Kidney (tissue), 14 donors: ENCODE data around the gene ACAD9. TPM values are rescaled to one million over a fixed set of nuclear protein-coding genes. Genes with fewer than 3 reads are reported as not detected.
"Not testable (repeated sequence)": the region's sequence is repeated elsewhere in the genome, so short reads cannot be mapped to it uniquely, and the experiment has no call there.

Experiments
- DNase-seq, 5 donors: peaks; one replicate each; pipeline ENCODE4 v3.0.0-alpha.2; 2013 to 2020
- FAIRE-seq: peaks from 2 replicates; lab custom pipeline; 2012; peaks lifted over from hg19 to GRCh38; lab: Jason Lieb, UNC
- H3K27ac ChIP-seq, 2 donors: one replicate each; pipeline ENCODE4 v1.7.0; 2013; ENCODE audit warnings: low read depth in 2 of 2, low read length in 2 of 2, inconsistent platforms in 1 of 2
- H3K27me3 ChIP-seq: one replicate; pipeline ENCODE4 v1.7.1; 2013; ENCODE audit warnings: low read length, inconsistent platforms; ENCODE audit not compliant: control insufficient read depth, insufficient read depth
- H3K36me3 ChIP-seq, 3 donors: one replicate each; pipeline versions ENCODE4 v1.7.0 to v1.7.1; 2013; ENCODE audit warnings: low read length in 3 of 3, control low read depth in 1 of 3, inconsistent platforms in 1 of 3; ENCODE audit not compliant: insufficient read depth in 3 of 3, control insufficient read depth in 2 of 3
- H3K4me1 ChIP-seq, 3 donors: one replicate each; pipeline versions ENCODE4 v1.7.0 to v1.7.1; 2013; ENCODE audit warnings: low read length in 3 of 3, inconsistent platforms in 1 of 3, low read depth in 1 of 3; ENCODE audit not compliant: control insufficient read depth in 2 of 3, insufficient read depth in 2 of 3
- H3K4me3 ChIP-seq, 3 donors: one replicate each; pipeline versions ENCODE4 v1.7.0 to v1.8.1; 2013; ENCODE audit warnings: low read length in 3 of 3, control low read depth in 1 of 3, inconsistent platforms in 1 of 3
- H3K9ac ChIP-seq, 3 donors: one replicate each; pipeline versions ENCODE4 v1.7.0 to v1.7.1; 2013; ENCODE audit warnings: low read length in 3 of 3, control low read depth in 1 of 3, inconsistent platforms in 1 of 3
- H3K9me3 ChIP-seq, 3 donors: one replicate each; pipeline versions ENCODE4 v1.7.0 to v1.7.1; 2013; ENCODE audit warnings: low read length in 3 of 3, control low read depth in 1 of 3, inconsistent platforms in 1 of 3; ENCODE audit not compliant: control insufficient read depth in 2 of 3, insufficient read depth in 1 of 3
- intact Hi-C: fragments of 100-400 bp; cut with DNase I; formaldehyde crosslinking; loops from one replicate; pipeline ENCODE4 v1.11.1; 2022
- polyA plus RNA-seq: library from polyadenylated mRNA; stranded (reverse); fragments of 350-450 nt; fragmentation: Illumina TruSeq; extraction: RNeasy Lipid Tissue Mini Kit (QIAGEN cat#74804); gene quantifications from one replicate; pipeline ENCODE4 v1.2.3, GENCODE V29; 2014; ENCODE audit warnings: low read depth, low replicate concordance; ENCODE audit not compliant: insufficient read depth
- total RNA-seq: library from RNA; stranded (reverse); fragmentation: NEBNext Ultra II Directional; extraction: Animal tissue kit (Norgen Biotek cat#: 25700); gene quantifications from one replicate; pipeline ENCODE4 v1.2.1, GENCODE V29; 2021
- TF ChIP-seq, protein P1 (sequence below): IDR thresholded peaks from 3 replicates; pipeline ENCODE4 v1.5.1; 2012; ENCODE audit warnings: mild to moderate bottlenecking, moderate library complexity, borderline replicate concordance; ENCODE audit not compliant: insufficient read depth; ENCODE audit errors: extremely low read depth
- donor health status: control.
- donor health status: control.
- donor health status: control.
- donor health status: control.
- donor health status: control.
- donor health status: DM: yes; HTN: yes; CAD: no.
- donor health status: Normal renal cell carcinoma (clear cell type).

Gene ACAD9
- total and polyA plus RNA-seq, 2 donors from 2014 or later = 36.2 to 50.2 TPM

DNA sequence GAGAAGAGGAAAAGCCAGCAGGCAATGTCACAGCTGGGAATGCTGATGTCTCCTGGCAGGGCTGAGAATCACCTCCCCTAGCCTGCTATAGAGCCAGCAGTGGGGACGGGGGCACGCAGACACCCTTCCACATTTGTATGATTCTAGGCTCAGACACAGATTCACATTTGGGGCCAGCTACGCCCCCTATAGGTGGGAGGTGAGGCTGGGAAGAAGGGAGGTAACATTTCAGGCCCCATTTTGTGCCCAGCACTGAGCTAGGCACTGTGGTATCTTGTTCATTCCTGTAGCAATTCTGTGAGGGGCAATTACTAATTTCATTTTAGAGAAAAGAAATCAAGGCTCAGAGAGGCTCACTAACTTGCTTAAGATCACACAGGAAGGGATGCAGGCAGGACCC lies 15.9 kb upstream of the ACAD9 start:
- no peak overlapping the region for H3K27ac ChIP-seq
- no peaks in the 10 kb centered on the region for H3K27me3 ChIP-seq
- peaks cover 0 to 25% (median 0%) of the 10 kb centered on the region in 3 donors for H3K9me3 ChIP-seq
- no peak overlapping the region for H3K4me3 ChIP-seq
- DNase-seq = peak in 1 of 5 donors; percentile 29
- H3K4me1 ChIP-seq = no peaks in the 10 kb centered on the region
- H3K36me3 ChIP-seq = no peaks in the 10 kb centered on the region
- no peak overlapping the region for H3K9ac ChIP-seq
- intact Hi-C loops = no loop called here
- TF ChIP-seq, protein P1, sequence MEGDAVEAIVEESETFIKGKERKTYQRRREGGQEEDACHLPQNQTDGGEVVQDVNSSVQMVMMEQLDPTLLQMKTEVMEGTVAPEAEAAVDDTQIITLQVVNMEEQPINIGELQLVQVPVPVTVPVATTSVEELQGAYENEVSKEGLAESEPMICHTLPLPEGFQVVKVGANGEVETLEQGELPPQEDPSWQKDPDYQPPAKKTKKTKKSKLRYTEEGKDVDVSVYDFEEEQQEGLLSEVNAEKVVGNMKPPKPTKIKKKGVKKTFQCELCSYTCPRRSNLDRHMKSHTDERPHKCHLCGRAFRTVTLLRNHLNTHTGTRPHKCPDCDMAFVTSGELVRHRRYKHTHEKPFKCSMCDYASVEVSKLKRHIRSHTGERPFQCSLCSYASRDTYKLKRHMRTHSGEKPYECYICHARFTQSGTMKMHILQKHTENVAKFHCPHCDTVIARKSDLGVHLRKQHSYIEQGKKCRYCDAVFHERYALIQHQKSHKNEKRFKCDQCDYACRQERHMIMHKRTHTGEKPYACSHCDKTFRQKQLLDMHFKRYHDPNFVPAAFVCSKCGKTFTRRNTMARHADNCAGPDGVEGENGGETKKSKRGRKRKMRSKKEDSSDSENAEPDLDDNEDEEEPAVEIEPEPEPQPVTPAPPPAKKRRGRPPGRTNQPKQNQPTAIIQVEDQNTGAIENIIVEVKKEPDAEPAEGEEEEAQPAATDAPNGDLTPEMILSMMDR = no peak
- no peak for FAIRE-seq

DNA sequence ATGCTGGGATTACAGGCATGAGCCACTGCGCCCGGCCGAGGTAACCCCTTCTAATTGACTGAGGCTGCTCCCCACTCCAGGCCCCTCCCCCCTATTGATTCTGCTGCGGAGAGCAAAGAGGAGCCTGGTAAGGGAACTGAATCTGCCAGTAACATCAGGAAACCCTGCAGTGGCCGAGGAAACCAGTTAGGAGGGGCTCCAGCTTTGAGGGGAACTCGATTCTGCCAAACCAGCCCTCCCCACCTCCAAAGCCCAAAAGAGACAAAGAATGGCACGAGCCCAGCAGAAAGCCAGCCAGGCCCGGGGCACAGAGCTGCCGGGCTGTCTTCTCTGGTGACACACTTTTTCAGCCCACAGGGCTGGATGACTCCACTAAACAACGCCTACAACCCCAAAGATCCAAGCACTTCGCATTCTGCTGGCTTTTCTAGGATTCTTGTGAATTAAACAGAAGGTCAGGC lies 15.0 kb upstream of the ACAD9 start:
- H3K9me3 ChIP-seq = peaks cover 0 to 17% (median 0%) of the 10 kb centered on the region in 3 donors
- H3K36me3 ChIP-seq = no peaks in the 10 kb centered on the region
- intact Hi-C loops = no loop called here
- no peak for FAIRE-seq
- H3K4me3 ChIP-seq = no peak overlapping the region
- DNase-seq = no peak
- no peak overlapping the region for H3K27ac ChIP-seq
- TF ChIP-seq, protein P1 = no peak
- no peaks in the 10 kb centered on the region for H3K27me3 ChIP-seq
- H3K4me1 ChIP-seq = no peaks in the 10 kb centered on the region
- no peak overlapping the region for H3K9ac ChIP-seq

DNA sequence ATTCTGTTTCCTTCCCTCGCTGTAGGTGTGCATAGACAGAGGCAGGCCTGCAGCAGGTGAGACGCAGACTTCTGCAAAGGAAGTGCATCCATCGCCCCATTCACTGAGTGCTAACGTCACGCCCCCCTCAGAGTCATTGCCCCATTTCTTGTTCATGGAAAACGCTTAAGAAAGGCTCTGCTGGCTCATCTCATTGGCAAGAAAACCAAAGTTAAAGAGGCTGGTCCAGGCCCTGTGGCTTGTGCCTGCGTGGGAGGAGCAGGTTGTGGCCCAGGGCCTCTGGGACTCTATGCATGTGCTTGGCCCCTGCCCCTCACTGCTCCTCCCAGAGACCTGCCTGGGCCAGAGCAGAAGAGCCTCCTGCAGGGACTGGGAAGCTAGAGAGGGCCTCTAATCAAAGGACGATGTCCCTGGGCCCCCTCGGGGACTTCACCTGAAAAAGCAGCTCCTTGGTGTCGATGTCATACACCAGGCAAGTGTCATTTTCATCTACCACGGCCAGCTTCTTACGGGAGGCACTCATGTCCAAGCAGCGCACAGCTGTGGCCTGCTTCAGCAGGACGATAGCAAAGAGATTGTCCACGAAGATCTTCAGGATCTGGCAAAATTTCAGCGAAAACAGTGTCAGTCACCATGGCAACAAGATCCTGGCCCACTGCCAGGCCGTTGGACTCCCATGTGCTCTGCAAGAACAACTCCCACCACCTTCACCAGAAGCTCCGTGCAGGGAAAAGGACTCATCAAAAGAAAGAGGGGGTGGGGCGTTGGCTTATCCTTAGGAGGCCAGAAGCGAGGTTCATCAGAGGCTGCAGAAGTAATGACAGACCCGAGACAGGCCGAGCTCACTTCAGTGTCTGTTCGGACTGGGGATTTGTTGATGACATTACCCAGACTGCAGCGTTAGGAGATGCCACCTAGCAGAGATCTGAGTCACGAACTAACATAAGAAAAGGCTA lies 14.3 kb upstream of the ACAD9 start:
- H3K4me3 ChIP-seq, H3K27me3 ChIP-seq, H3K4me1 ChIP-seq, H3K9me3 ChIP-seq, FAIRE-seq, intact Hi-C loops, H3K36me3 ChIP-seq, H3K9ac ChIP-seq, H3K27ac ChIP-seq: not testable (repeated sequence)
- DNase-seq = peak in 4 of 5 donors; percentile 76 to 83 (median 79)
